HepG2 (cell line): Measurements from ENCODE around the gene XAF1.

ENCODE experiments used
- CSRNP2 ChIP-seq: sonication (generic); formaldehyde crosslinking; conservative IDR thresholded peaks from 2 replicates; pipeline ENCODE4 v1.8.0; 2022; ENCODE audit warnings: low read depth, missing genetic modification reagents
- FOSL2 ChIP-seq: sonication (generic); formaldehyde crosslinking; IDR thresholded peaks from 2 replicates; pipeline ENCODE4 v1.4.0; 2020; ENCODE audit warnings: missing genetic modification reagents
- KDM5A ChIP-seq: fragments of 200-600 bp; sonication (generic); IDR thresholded peaks from 2 replicates; pipeline ENCODE4 v1.7.0; 2018; ENCODE audit warnings: antibody characterized with exemption, mild to moderate bottlenecking, low read length, borderline replicate concordance
- RBM39 ChIP-seq: fragments of 200-400 bp; formaldehyde crosslinking; IDR thresholded peaks from one replicate; pipeline ENCODE4 v1.6.1; 2018; ENCODE audit warnings: antibody characterized with exemption, mild to moderate bottlenecking, low read depth, low read length; ENCODE audit not compliant: poor library complexity, severe bottlenecking
- ZZZ3 ChIP-seq: sonication (generic); formaldehyde crosslinking; IDR thresholded peaks from 2 replicates; pipeline ENCODE4 v1.4.0; 2020; ENCODE audit warnings: missing genetic modification reagents, mild to moderate bottlenecking, borderline replicate concordance

DNA sequence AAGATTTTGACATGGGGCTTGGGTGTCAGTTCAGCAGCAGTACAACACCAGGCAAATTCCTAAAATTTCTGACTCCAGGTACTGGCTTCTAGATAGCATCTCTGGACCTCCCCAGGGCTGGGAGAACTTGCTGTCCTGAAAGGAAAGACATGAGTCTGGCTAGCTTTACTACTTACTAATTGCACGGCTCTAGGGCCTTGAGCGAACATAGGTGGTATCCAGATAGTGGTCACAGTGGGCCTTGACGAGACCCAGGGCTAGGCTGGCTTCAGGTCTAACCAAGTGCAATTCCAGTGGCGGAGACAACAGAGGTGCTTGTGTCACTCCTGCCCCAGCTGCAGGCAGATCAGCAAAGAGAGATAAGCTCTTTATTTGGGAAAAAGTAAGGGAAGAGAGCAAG is 26.3 kb upstream of the XAF1 start:
- no peak for TF ChIP-seq KDM5A
- TF ChIP-seq ZZZ3, result no peak
- no peak for TF ChIP-seq CSRNP2 (CRISPR knock-in tag)
- TF ChIP-seq FOSL2, result no peak
- no peak for TF ChIP-seq RBM39
